Activated CD4-positive, alpha-beta T cell treated with anti-CD3 and anti-CD28 coated beads, Interleukin-2, amount 50 U/mL, for 16 hours (primary cell): ENCODE measurements around the gene PIGC.
A peak's percentile ranks its signal among the peaks of the same experiment; 100 is the strongest.

Experiments used
- DNase-seq: peaks from one replicate; pipeline ENCODE4 v3.0.0-alpha.2; 2020

Gene PIGC

GRCh38 chr1:172397221-172397620 is 46.6 kb downstream of the PIGC start:
- peak; percentile 82 for DNase-seq

GRCh38 chr1:172395576-172395975 is 48.3 kb downstream of the PIGC start:
- DNase-seq = no peak

GRCh38 chr1:172394811-172395210 is 49.1 kb downstream of the PIGC start:
- DNase-seq = no peak

GRCh38 chr1:172394141-172394751 is 49.6 kb downstream of the PIGC start:
- DNase-seq = peak; percentile 93

- DNase-seq = no peak
Measured at GRCh38 chr1:172393354-172393753, 50.5 kb downstream of the PIGC start.

GRCh38 chr1:172391976-172392375 is 51.9 kb downstream of the PIGC start:
- no peak for DNase-seq
